Measurements from ENCODE around the gene AGMO. TPM values are rescaled to one million over a fixed set of nuclear protein-coding genes. Genes with fewer than 3 reads are reported as not detected.

AGMO gene
- total RNA-seq, 6 experiments from 2014 or later: 20.8 to 58.9 (median 33.7) TPM

- no peaks in the 10 kb centered on the region for H3K36me3 ChIP-seq
- no peaks in the 10 kb centered on the region for H3K4me1 ChIP-seq
- ATAC-seq: no peak
- H3K27ac ChIP-seq: no peak overlapping the region
- no peak overlapping the region for H3K4me3 ChIP-seq
- H3K27me3 ChIP-seq: no peaks in the 10 kb centered on the region
- TF ChIP-seq CTCF (IDR thresholded peaks at IDR 0.05) (no peak), POLR2A (IDR thresholded peaks at IDR 0.05) (no peak)
- intact Hi-C loops (cut with DNase I): no loop called here
- 61% methylated on average over 4 of the region's 4 CpGs for WGBS (ENCODE audit: insufficient coverage, low coverage, low lambda C conversion rate, missing lambda C conversion rate)
- DNase-seq: no peak
- H3K9me3 ChIP-seq: no peaks in the 10 kb centered on the region
Measured at GRCh38 chr7:15341817-15342216, 220.0 kb downstream of the AGMO start.

DNA sequence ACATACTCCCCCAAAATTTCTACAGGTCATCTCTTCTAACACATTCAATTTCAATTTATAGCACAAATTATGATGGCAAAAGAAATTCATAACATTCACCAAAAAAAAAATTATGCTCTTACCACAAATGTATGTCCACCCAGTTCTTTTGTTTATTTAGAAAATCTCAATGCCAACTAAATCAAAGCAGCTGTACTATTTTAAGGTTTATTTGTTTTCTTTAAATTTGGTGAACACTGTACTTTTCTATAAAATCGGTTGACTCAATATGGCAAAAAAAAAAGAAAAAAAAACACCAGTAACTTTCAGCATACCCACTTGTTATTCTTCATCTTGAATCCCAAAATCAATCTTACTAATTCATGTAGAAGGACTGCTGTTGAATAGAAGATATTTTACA lies 225.7 kb downstream of the AGMO start:
- ATAC-seq (no peak), DNase-seq (no peak)
- no peaks in the 10 kb centered on the region for H3K9me3 ChIP-seq
- intact Hi-C loops (cut with DNase I): no loop called here
- H3K4me3 ChIP-seq: no peak overlapping the region
- H3K27me3 ChIP-seq: no peaks in the 10 kb centered on the region
- H3K27ac ChIP-seq: no peak overlapping the region
- TF ChIP-seq POLR2A (IDR thresholded peaks at IDR 0.05) (no peak), CTCF (IDR thresholded peaks at IDR 0.05) (no peak)
- no peaks in the 10 kb centered on the region for H3K4me1 ChIP-seq
- H3K36me3 ChIP-seq: no peaks in the 10 kb centered on the region
- WGBS (ENCODE audit: insufficient coverage, low coverage, low lambda C conversion rate, missing lambda C conversion rate): 69% methylated on average over 1 of the region's 1 CpG

DNA sequence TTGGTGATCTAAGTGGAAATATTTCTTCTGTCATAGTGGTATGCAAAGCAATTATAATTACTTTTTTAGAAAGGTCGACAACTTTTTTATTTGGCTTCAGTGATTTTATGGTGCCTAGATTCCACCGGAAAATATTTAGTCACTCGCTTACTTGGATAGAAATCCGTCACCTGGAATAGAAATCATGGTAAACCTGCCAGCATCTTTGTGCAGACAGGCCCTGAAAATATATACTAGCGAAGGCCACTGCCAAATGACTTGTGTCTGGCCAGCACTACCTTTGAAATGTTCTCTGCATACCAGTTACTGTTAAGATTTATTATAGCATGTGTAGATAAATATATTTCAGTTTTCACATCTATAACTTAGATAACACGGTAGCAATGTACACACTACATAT lies 226.4 kb downstream of the AGMO start:
- intact Hi-C loops (cut with DNase I): no loop called here
- DNase-seq (no peak), ATAC-seq (no peak)
- Histone ChIP-seq H3K36me3 (no peaks in the 10 kb centered on the region), H3K9me3 (no peaks in the 10 kb centered on the region), H3K27ac (no peak overlapping the region), H3K4me3 (no peak overlapping the region), H3K4me1 (no peaks in the 10 kb centered on the region), H3K27me3 (no peaks in the 10 kb centered on the region)
- TF ChIP-seq POLR2A (IDR thresholded peaks at IDR 0.05) (no peak), CTCF (IDR thresholded peaks at IDR 0.05) (no peak)
- WGBS (ENCODE audit: insufficient coverage, low coverage, low lambda C conversion rate, missing lambda C conversion rate): 84% methylated on average over 6 of the region's 6 CpGs

- WGBS (ENCODE audit: insufficient coverage, low coverage, low lambda C conversion rate, missing lambda C conversion rate): 85% methylated on average over 6 of the region's 6 CpGs
- Histone ChIP-seq H3K4me1 (no peaks in the 10 kb centered on the region), H3K9me3 (no peaks in the 10 kb centered on the region), H3K4me3 (no peak overlapping the region), H3K36me3 (no peaks in the 10 kb centered on the region), H3K27me3 (no peaks in the 10 kb centered on the region), H3K27ac (no peak overlapping the region)
- ATAC-seq (no peak), DNase-seq (no peak)
- intact Hi-C loops (cut with DNase I): no loop called here
- no peak for TF ChIP-seq POLR2A (IDR thresholded peaks at IDR 0.05)
- TF ChIP-seq CTCF (IDR thresholded peaks at IDR 0.05): no peak
Measured at GRCh38 chr7:15334536-15335263, 227.1 kb downstream of the AGMO start.

Measured in right lobe of liver (tissue), 6 donors.